ENCODE measurements around the gene FAM229B. TPM values are rescaled to one million over a fixed set of nuclear protein-coding genes. Genes with fewer than 3 reads are reported as not detected.

Gene FAM229B
- total and polyA plus RNA-seq, 9 of the 15 experiments (the other 6 are each of a cell fraction or from before 2014, with no cell fraction given) = 3.3 to 17.4 (median 5.8) TPM

DNA sequence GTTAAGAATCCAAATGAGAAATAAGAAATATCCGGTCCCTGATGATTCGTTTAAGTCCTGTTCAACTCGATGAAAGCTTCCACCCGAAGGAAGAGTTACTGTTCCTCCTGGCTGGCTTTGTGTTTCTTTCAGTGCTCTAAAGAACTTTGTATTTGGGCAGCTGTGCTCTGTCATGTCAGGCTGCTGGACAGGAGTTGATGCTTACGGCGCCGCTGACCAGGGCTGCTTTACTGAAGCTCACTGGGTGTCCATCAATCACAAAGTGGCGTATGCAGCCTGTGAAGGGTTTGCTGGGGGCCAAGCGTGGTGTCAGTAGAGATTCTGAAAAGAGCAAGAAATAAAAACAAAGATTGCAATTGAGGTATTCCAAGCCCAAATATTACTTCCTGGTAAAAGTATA lies 21.9 kb downstream of the FAM229B start:
- no peaks in the 10 kb centered on the region for H4K20me1 ChIP-seq (replicated peaks; ENCODE audit: control insufficient read depth, insufficient read depth, low read length)
- DNase-seq (ENCODE audit: extremely low read depth in 1 of 4, low spot score in 3 of 4) (peak in 1 of 4 experiments; percentile 14), FAIRE-seq (peak; percentile 61), ATAC-seq (no peak)
- H3K4me3 ChIP-seq = no peak overlapping the region
- no peak overlapping the region for H3K27ac ChIP-seq (ENCODE audit: extremely low read depth, low read depth, low read length)
- POLR2A ChIA-PET = no interaction called here
- no peaks in the 10 kb centered on the region for H3K27me3 ChIP-seq (ENCODE audit: control insufficient read depth in 2 of 2, insufficient read depth in 2 of 2, low read length in 2 of 2)
- BruUV-seq (replicated peaks) = no TSS peak
- no peaks in the 10 kb centered on the region for H3K79me2 ChIP-seq (ENCODE audit: control insufficient read depth, insufficient read depth, low read length)
- no peaks in the 10 kb centered on the region for H3K9me1 ChIP-seq (ENCODE audit: control insufficient read depth, insufficient read depth, low read length)
- WGBS (ENCODE audit: insufficient coverage, low coverage, missing lambda C conversion rate) = 5% methylated on average over 9 of the region's 9 CpGs
- H3K9ac ChIP-seq (ENCODE audit: insufficient read depth in 1 of 2, low read depth in 2 of 2, low read length in 2 of 2) = no peak overlapping the region
- TF ChIP-seq, protein P1, sequence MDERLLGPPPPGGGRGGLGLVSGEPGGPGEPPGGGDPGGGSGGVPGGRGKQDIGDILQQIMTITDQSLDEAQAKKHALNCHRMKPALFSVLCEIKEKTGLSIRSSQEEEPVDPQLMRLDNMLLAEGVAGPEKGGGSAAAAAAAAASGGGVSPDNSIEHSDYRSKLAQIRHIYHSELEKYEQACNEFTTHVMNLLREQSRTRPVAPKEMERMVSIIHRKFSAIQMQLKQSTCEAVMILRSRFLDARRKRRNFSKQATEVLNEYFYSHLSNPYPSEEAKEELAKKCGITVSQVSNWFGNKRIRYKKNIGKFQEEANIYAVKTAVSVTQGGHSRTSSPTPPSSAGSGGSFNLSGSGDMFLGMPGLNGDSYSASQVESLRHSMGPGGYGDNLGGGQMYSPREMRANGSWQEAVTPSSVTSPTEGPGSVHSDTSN (CRISPR knock-in tag; IDR thresholded peaks at IDR 0.05; ENCODE audit: low read depth) = no peak
- TF ChIP-seq, protein P1 (tag; conservative IDR thresholded peaks at IDR 0.05; ENCODE audit: low read depth) = peak; percentile 80
- no peak for TF ChIP-seq SIN3A (IDR thresholded peaks at IDR 0.05; ENCODE audit: borderline replicate concordance in 2 of 2, control insufficient read depth in 1 of 2, low read depth in 2 of 2, low read length in 2 of 2)
- TF ChIP-seq MCM7 (IDR thresholded peaks at IDR 0.05) = 0 out of 4 replicates have a peak, but pooled peaks of 1 of the 2 experiments have one; percentile 66
- no peak for TF ChIP-seq RBM34 (IDR thresholded peaks at IDR 0.05; ENCODE audit: borderline replicate concordance, insufficient read depth, low read length)
- no peak for TF ChIP-seq ZBTB7A (IDR thresholded peaks at IDR 0.05; ENCODE audit: borderline replicate concordance, control insufficient read depth, low read depth, low read length)
- TF ChIP-seq NFE2 (IDR thresholded peaks at IDR 0.05; ENCODE audit: low read depth) = no peak
- TF ChIP-seq ESRRB (CRISPR knock-in tag; IDR thresholded peaks at IDR 0.05; ENCODE audit: borderline replicate concordance) = no peak
- no peak for TF ChIP-seq PYGO2 (tag; IDR thresholded peaks at IDR 0.05)
- TF ChIP-seq, protein P2, sequence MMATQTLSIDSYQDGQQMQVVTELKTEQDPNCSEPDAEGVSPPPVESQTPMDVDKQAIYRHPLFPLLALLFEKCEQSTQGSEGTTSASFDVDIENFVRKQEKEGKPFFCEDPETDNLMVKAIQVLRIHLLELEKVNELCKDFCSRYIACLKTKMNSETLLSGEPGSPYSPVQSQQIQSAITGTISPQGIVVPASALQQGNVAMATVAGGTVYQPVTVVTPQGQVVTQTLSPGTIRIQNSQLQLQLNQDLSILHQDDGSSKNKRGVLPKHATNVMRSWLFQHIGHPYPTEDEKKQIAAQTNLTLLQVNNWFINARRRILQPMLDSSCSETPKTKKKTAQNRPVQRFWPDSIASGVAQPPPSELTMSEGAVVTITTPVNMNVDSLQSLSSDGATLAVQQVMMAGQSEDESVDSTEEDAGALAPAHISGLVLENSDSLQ (IDR thresholded peaks at IDR 0.05) = peak; percentile 68
- TF ChIP-seq MEIS2 (IDR thresholded peaks at IDR 0.05; ENCODE audit: partially characterized antibody) = peak; percentile 62
- H3K4me1 ChIP-seq (replicated peaks in 1 of 2; ENCODE audit: control insufficient read depth in 2 of 2, insufficient read depth in 2 of 2, low read length in 2 of 2) = no peaks in the 10 kb centered on the region
- intact Hi-C loops (cut with micrococcal nuclease) = no loop called here
- H3K4me2 ChIP-seq (ENCODE audit: insufficient read depth, low read length) = no peak overlapping the region
- CTCF ChIA-PET (ENCODE audit: low intra/inter-chr PET ratio) = no interaction called here
- no peaks in the 10 kb centered on the region for H3K36me3 ChIP-seq (ENCODE audit: control insufficient read depth, insufficient read depth, low read length)
- no peak overlapping the region; the same call in 1 of the 2 replicates for H2AFZ ChIP-seq (ENCODE audit: low read depth, low read length)
- in situ Hi-C loops (cut with MboI) = no loop called here
- H3K9me3 ChIP-seq (replicated peaks; ENCODE audit: control insufficient read depth, insufficient read depth, low read depth, low read length) = no peaks in the 10 kb centered on the region
